NCI-H524 treated with DMSO at 0.1 percent for 48 hours (cell line): Measurements from ENCODE around the gene RELL2.

ENCODE experiments used
- DNase-seq: peaks from one replicate; lab custom pipeline; 2025; lab: John Stamatoyannopoulos, UW

The RELL2 gene

DNA sequence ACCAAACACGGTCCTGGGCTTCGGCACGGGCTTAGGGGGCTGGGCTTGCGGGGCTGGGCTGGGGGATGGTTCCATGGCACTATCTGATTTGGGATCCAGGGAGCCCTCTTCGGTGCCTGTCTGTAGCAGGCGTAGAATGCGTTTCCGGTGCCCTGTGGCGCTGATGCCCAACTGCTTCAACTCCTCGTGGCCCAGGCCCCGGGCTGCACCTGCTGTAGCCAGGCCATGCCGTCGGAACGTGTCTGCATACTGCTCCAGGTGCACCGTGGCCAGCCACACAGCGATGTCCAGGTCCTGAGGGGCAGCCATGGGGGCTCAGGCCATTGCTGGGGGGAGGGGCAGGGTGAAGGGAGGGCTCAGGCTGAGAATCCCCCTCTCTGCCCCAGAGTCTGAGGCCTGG is 43.4 kb downstream of the RELL2 start:
- no peak for DNase-seq

DNA sequence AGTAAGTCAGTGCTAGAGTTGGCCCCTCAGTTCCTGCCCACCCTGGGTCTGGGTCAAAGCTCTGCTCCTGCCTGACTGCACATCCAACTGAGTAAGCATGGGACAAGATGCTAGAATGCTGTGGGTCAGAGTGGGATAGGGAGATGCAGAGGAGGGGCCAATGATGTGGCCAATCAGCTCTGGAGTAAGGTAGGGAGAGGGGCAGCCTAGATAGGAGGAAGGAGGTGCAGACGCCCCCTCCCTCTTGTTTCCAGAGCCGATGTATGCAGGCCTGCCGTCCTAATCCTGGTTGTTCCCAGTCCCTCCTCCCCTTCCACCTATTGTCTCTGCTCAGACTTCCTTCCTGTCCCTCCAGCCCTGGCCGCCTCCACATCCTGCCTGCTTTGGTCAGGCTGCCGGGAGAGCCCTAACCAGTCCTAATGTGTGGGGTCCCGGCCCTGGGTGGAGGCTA is 44.0 kb downstream of the RELL2 start:
- DNase-seq: no peak

GRCh38 chr5:141681295-141681694 is 44.5 kb downstream of the RELL2 start:
- DNase-seq: no peak

- no peak for DNase-seq
These were observed 45.2 kb downstream of the RELL2 start, which contains the start of gene ARAP3 for GRCh38 chr5:141681695-141682641. ARAP3 (minus strand) TSS chr5:141682230; CDS start chr5:141680486, 1,744 bp downstream.

- DNase-seq: no peak
These were observed 46.9 kb downstream of the RELL2 start for GRCh38 chr5:141683596-141684141.

DNA sequence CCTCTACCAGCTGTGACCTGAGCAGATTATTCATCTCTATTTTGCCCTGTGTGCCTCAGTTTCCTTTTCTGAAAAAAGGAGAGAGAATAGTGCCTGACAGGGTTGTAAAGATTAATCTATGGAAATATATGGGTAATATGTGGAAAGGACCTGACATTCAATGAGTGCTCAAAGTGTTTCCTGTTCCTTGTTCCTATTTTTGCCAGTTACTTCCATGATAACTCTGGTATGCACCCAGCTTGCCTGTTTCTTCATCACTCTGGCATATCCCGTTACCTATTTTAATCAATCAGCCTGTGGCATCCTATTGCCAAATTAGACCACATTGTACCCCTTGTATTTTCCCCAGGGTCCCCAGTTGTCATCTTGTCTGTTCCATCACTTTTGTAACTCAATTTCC is 48.8 kb downstream of the RELL2 start:
- no peak for DNase-seq

- no peak for DNase-seq
These were observed 50.0 kb downstream of the RELL2 start for GRCh38 chr5:141686648-141687416.
